Measurements from ENCODE around the gene CDK16. TPM values are rescaled to one million over a fixed set of nuclear protein-coding genes. Genes with fewer than 3 reads are reported as not detected.

CDK16 gene
- total RNA-seq, result 101 and 133 TPM in 2 replicates

GRCh38 chrX:47218280-47218919 lies at the start of gene CDK16:
TSS of gene CDK16 (plus strand) at chrX:47218681. CDS start at chrX:47223558, 4,877 bp downstream.

GRCh38 chrX:47193475-47194193 lies 24.8 kb upstream of the CDK16 start, which contains the start of gene UBA1:
TSS of gene UBA1 (plus strand) at chrX:47193829. CDS start at chrX:47198803, 4,974 bp downstream.

GRCh38 chrX:47232803-47233332 lies 14.4 kb downstream of the CDK16 start, which contains the start of gene USP11:
TSS of gene USP11 (plus strand) at chrX:47233009. CDS start at chrX:47233044, 35 bp downstream.

Other genes starting within 250 kb of the CDK16 start
- 2.0 and 2.1 TPM in 2 replicates for gene RGN, start 140.2 kb upstream of the CDK16 start, total RNA-seq
- gene NDUFB11, start 74.0 kb upstream of the CDK16 start, total RNA-seq, result 94.2 and 114 TPM in 2 replicates
- 43.3 and 49.0 TPM in 2 replicates for gene RBM10, start 73.5 kb upstream of the CDK16 start, total RNA-seq
- gene UBA1, start 24.9 kb upstream of the CDK16 start, total RNA-seq, result 193 and 202 TPM in 2 replicates
- gene USP11, start 14.3 kb downstream of the CDK16 start, total RNA-seq, result 30.5 and 43.3 TPM in 2 replicates
- gene ZNF157, start 151.9 kb downstream of the CDK16 start, total RNA-seq, result under 0.01 TPM in 1 of 2 replicates, not detected in the other